SK-MEL-5 (cell line): Measurements from ENCODE around the gene CABLES1. TPM values are rescaled to one million over a fixed set of nuclear protein-coding genes. Genes with fewer than 3 reads are reported as not detected.
A peak's percentile ranks its signal among the peaks of the same experiment; 100 is the strongest.
"Not testable (repeated sequence)": the region's sequence is repeated elsewhere in the genome, so short reads cannot be mapped to it uniquely, and the experiment has no call there.

Source experiments
- DNase-seq: peaks from one replicate; pipeline ENCODE4 v3.0.0-alpha.2; 2016; ENCODE audit warnings: low read depth, low spot score
- in situ Hi-C: cut with HindIII; loops from 2 replicates; pipeline ENCODE4 v1.10.0; 2016; ENCODE audit warnings: low sequenced_read_pairs, high pct_unique_total_duplicates, low pct_unique_long_range_greater_than_20kb
- total RNA-seq: library from RNA; depleted of rRNA; stranded (reverse); fragments of >200 nt; shearing (Covaris generic); gene quantifications from 2 replicates; pipeline ENCODE4 v1.2.3, GENCODE V29; 2014

The CABLES1 gene
- total RNA-seq, 1 experiment from 2014 or later, result 101 TPM

DNA sequence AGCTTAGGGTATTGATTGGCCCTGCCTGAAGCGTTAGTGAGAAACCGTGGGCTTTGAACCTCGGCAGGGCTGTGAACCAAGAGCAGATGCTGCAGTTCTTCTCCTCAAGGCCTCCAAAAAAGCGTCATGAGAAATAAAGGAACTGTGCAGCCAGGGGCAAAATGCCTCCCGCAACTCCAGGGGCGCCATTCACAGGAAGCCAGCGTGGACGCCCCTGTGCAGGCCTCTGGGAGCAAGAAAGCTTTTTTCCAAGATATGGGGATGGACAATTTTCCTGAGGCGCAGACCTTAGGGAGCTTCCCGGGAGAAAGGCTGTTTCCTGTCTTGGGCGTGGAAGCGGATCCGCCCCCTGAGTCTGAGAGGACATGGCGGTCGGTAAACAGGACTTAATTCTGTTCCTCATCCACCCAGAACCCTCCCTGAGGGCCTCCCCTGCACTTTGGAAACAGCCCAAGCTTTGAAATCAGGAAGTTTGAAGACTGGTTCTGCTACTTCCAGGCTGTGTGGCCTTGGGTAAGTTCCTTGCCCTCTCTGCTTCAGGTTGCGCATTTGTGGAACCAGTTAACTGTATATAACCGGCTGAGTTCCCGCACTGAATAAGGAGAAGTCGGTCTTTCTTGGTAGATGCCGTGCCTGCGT is 29.6 kb upstream of the CABLES1 start:
- no peak for DNase-seq
- in situ Hi-C loops, result no loop called here

GRCh38 chr18:23106575-23106974 is 28.7 kb upstream of the CABLES1 start:
- DNase-seq, result peak; percentile 86
- in situ Hi-C loops, result no loop called here

- DNase-seq, result peak; percentile 32
- in situ Hi-C loops, result no loop called here
Observed at GRCh38 chr18:23107718-23108117, 27.6 kb upstream of the CABLES1 start.

GRCh38 chr18:23108496-23108895 is 26.8 kb upstream of the CABLES1 start:
- no peak for DNase-seq
- in situ Hi-C loops, result no loop called here

- in situ Hi-C loops, result not testable (repeated sequence)
Observed at GRCh38 chr18:23109163-23109562, 26.1 kb upstream of the CABLES1 start.

DNA sequence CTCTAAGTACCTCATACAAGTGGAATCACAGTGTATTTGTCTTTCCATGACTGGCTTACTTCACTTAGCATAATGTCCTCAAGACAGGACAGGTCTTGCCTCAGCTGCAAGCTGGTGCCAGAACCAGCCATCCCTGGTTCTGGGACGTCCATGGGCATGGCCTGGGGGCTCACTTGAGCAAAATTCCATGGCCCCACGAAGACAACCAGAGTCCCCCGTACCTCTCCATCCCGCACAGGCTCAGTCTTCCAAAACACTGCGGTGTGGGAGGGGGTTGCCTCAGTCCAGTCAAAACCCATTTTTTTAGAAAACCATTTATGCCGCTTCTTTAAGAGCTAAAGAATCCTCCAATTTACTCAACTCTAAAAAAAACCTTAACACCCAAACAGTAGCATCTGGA is 21.7 kb upstream of the CABLES1 start:
- DNase-seq, result no peak
- in situ Hi-C loops, result no loop called here

More at GRCh38 chr18:23109163-23109562, 26.1 kb upstream of the CABLES1 start:
- DNase-seq, result not testable (repeated sequence)

DNA sequence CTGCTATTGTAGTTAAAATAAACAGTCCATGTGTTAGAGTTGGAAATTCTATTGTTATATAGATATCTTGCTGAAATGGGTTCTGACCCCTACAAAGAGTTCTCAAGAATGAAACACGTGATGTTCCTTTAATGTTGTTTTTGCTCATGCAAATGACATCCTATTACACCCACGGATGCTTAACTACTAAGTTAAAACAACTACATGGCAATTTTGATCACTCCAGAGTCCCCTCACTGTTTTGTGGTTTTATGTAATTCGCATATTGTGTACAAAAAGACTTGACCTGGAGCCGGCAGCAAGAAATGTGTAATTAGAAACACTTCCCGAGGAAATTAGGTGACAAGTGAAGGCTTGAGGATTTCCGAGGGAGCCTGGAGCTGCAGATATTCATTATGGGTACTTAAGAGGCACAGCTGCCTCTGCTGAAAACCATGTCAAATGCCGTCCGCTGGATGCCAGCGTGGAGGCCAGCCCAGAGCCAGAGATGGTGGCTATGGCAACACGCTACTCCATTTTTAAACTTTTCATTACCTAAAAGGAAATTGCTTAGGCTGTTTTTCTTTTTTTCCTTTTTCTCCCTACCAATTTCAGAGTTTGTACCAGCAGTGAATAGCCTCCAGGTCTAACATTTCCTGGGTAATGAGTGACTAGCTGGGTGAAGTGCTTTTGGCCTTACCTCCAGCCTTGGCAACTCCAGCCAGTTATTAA is 21.0 kb upstream of the CABLES1 start:
- no peak for DNase-seq
- in situ Hi-C loops, result no loop called here

DNA sequence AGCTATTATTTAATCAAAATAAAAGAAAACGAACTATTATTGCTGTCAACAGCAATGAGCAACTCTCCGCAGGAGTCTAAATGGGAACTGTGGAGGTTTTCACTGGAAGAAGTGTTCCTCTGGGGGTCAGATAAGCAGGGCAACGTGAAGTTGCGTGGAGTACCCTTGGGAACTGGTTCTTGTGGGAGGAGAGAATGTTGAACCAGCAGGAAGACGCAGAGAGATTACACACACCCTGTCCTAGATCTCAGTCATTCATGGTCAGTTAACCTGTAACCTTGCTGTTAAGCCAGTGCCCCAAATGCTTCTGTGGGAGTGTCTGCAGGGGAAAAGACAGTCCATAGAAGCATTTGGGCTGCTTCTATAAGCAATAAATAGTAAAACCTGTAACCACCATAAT is 20.4 kb upstream of the CABLES1 start:
- peak; percentile 22 for DNase-seq

GRCh38 chr18:23115683-23116096 is 19.6 kb upstream of the CABLES1 start:
- in situ Hi-C loops, result no loop called here
- peak; percentile 84 for DNase-seq

More for the DNA sequence above, 20.4 kb upstream of the CABLES1 start:
- in situ Hi-C loops, result no loop called here

DNA sequence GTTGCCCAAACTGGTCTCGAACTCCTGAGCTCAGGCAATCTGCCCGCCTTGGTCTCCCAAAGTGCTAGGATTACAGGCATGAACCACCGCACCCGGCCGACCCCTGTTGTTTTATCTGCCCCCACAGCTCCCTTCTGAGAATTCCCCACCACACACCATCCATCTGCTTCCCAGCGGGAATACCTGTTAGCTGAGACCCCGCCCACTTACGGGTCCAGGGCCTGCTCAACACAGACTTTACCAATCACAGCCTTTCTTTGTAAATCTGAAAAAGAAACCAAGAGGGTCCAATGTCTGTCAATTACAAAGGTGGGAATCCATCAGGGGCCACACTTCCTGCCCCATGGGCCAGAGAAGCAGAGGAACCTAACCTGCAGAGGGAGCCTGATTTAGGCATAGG is 14.2 kb upstream of the CABLES1 start:
- in situ Hi-C loops, result no loop called here

DNA sequence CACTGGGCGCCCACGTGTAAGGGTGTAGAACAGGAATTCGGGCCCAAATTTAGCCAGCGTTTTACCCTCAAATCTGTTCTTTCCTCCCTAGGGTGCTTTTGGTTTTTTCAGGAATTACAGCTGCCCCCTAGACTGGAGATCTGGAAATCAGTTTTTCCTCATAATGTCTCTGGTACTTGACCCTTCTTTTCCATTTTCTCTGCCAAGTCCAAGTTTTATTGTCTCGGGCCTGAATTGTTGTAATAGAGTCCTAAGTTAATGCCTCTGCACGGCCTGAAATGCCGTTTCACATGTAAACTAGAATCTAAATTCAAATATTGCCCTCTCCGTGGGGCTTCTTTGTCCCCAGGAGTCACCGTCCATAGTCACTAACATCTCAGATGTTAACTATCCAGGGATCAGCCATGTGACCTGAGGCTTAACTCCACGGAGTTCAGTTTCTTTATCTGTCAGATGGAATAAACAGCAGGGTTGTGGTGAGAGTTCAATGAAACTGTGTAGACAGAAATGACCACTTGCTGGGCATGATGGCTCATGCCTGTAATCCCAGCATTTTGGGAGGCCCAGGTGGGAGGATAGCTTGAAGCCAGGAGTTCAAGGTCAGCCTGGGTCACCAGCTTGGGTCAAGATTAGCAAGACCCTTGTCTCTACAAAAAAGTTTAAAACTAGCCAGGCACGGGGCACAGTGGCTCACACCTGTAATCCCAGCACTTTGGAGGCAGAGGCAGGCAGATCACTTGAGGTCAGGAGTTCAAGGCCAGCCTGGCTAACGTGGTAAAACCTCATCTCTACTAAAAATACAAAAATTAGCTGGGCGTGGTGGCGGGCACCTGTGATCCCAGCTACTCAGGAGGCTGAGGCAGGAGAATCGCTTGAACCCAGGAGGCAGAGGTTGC is 12.7 kb upstream of the CABLES1 start:
- DNase-seq, result no peak
- in situ Hi-C loops, result no loop called here

More for the DNA sequence above, 14.2 kb upstream of the CABLES1 start:
- no peak for DNase-seq

- no peak for DNase-seq
- in situ Hi-C loops, result no loop called here
Observed at GRCh38 chr18:23126376-23127056, 8.8 kb upstream of the CABLES1 start.

- DNase-seq, result no peak
- in situ Hi-C loops, result no loop called here
Observed at GRCh38 chr18:23127090-23127489, 8.2 kb upstream of the CABLES1 start.

DNA sequence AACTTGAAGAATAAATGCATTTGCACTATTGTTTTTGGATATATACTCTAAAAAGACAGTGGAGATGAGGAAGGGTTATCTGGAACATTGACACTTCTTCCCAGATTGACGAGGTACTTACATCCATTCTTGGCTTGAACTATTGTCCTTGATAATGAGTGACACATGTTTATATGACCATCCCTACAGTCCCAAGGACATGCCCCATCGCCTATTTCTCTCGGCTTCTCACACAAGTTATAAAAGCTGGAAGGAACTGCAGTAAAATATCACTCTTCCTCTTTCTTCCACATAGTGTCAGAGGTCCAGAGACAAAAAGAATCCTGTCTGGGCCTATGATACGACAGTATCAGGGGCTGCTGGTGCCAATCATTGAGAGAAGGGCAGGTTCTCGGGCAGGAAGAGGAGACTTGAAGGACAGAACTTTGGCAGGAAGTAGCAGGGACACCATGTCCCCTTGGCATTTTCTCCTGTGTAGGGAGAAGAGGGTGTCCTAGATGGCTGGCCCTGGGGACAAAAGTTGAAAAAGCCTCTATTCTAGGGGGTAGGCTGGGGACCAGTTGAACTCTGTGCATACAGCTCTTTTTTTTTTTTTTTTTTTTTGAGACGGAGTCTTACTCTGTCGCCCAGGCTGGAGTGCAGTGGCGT is 5.8 kb upstream of the CABLES1 start:
- no peak for DNase-seq
- in situ Hi-C loops, result no loop called here

- in situ Hi-C loops, result no loop called here
- peak; percentile 88 for DNase-seq
Observed at GRCh38 chr18:23131693-23132319, 3.5 kb upstream of the CABLES1 start.

DNA sequence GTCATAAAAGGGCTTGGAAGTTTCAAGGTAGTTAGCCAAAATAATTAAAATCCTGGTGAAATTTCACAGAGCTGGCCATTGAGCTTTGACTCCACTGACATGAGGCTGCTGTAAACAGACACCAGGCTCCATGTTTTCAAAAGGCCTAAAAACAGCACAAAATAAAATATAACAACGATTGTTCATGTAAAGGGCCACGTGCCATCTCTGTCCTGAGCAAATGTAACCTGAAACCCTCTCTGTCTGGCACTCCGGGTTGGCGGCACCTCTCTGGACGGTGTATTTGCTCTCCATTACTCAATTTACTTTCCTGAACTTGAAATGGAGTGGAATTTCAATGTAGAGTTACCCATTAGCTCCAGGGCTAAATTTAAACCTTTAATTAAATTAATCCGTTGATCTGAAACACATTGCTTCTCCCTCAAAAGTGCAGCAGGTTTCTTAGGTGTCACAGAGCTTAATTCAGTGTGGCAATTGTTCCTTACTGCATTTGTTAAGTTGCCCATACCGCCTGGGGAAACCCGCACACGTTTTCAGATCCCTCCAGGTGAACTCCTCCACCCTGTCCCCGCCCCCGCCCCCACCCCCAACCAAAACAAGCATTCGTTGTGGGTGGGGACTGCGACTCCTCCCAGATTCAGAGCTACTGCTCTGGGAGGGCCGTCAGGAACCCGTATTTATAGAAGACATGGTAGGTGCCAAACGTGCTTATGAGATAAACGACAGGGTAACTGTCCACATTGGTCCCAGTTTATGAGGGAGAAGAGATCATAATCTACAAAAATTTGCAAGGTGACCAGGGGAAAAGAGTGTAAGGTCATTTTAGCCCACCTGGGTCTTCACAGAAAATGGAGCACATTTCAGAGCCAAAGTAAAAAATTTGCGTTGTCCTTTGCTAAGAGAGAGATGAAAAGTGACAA is 1.2 kb upstream of the CABLES1 start:
- peak; percentile 77 for DNase-seq
- in situ Hi-C loops, result no loop called here
